Adipocyte (in vitro differentiated cells): ENCODE data around the gene TDRD1.
"Not testable (repeated sequence)": the region's sequence is repeated elsewhere in the genome, so short reads cannot be mapped to it uniquely, and the experiment has no call there.

Experiments
- DNase-seq: peaks from one replicate; pipeline ENCODE4 v3.0.0-alpha.2; 2015; ENCODE audit warnings: low read depth
- H3K27me3 ChIP-seq: replicated peaks from 2 replicates; pipeline ENCODE4 v1.7.0; 2013; ENCODE audit warnings: mild to moderate bottlenecking, low read length, moderate library complexity; ENCODE audit not compliant: control insufficient read depth, insufficient read depth
- H3K36me3 ChIP-seq: 2 replicates; pipeline ENCODE4 v1.7.0; 2013; ENCODE audit warnings: low read length, mild to moderate bottlenecking, moderate library complexity; ENCODE audit not compliant: control insufficient read depth, insufficient read depth, severe bottlenecking
- H3K4me1 ChIP-seq: 2 replicates; pipeline ENCODE4 v1.7.0; 2013; ENCODE audit warnings: mild to moderate bottlenecking, low read length, moderate library complexity; ENCODE audit not compliant: control insufficient read depth, insufficient read depth
- H3K4me3 ChIP-seq: 2 replicates; pipeline ENCODE4 v1.7.0; 2013; ENCODE audit warnings: mild to moderate bottlenecking, low read length, moderate library complexity
- H3K9ac ChIP-seq: 2 replicates; pipeline ENCODE4 v1.7.0; 2013; ENCODE audit warnings: mild to moderate bottlenecking, low read length, moderate library complexity
- H3K9me3 ChIP-seq: 2 replicates; pipeline ENCODE4 v1.7.0; 2013; ENCODE audit warnings: mild to moderate bottlenecking, low read length, moderate library complexity; ENCODE audit not compliant: control insufficient read depth

TDRD1 gene, protein sequence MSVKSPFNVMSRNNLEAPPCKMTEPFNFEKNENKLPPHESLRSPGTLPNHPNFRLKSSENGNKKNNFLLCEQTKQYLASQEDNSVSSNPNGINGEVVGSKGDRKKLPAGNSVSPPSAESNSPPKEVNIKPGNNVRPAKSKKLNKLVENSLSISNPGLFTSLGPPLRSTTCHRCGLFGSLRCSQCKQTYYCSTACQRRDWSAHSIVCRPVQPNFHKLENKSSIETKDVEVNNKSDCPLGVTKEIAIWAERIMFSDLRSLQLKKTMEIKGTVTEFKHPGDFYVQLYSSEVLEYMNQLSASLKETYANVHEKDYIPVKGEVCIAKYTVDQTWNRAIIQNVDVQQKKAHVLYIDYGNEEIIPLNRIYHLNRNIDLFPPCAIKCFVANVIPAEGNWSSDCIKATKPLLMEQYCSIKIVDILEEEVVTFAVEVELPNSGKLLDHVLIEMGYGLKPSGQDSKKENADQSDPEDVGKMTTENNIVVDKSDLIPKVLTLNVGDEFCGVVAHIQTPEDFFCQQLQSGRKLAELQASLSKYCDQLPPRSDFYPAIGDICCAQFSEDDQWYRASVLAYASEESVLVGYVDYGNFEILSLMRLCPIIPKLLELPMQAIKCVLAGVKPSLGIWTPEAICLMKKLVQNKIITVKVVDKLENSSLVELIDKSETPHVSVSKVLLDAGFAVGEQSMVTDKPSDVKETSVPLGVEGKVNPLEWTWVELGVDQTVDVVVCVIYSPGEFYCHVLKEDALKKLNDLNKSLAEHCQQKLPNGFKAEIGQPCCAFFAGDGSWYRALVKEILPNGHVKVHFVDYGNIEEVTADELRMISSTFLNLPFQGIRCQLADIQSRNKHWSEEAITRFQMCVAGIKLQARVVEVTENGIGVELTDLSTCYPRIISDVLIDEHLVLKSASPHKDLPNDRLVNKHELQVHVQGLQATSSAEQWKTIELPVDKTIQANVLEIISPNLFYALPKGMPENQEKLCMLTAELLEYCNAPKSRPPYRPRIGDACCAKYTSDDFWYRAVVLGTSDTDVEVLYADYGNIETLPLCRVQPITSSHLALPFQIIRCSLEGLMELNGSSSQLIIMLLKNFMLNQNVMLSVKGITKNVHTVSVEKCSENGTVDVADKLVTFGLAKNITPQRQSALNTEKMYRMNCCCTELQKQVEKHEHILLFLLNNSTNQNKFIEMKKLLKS

DNA sequence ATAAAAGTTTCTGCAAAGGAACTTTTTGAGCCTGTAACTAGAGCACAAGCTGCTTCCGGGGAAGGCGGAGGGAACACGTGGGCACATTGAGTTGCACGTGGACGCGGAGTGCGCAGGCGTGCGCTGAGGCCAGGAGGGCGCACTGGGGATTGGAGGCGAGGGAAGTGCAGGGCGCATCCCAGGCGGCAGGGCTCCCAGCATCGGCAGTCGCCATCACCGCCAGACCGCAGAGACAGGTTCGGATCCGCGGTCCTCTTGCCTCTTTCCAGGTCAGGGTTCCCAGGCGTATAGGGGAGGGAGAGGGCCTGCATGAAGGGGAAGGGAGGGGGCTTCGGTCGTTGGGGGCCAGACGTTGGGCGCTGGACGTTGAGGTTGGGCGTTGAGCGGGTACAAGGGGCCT lies at the start of gene TDRD1:
TDRD1 (plus strand) TSS at position 206 of the 400 bp plus-strand sequence. CDS start 8,479 bp downstream, outside the sequence.
- no peaks in the 10 kb centered on the region for H3K27me3 ChIP-seq
- H3K4me3 ChIP-seq: no peak within 1 kb of the TSS
- no peak within 1 kb of the TSS for H3K9ac ChIP-seq
- peaks cover 4% of the 10 kb centered on the region for H3K4me1 ChIP-seq
- H3K9me3 ChIP-seq: no peaks in the 10 kb centered on the region
- DNase-seq: no peak
- H3K36me3 ChIP-seq: no peaks in the 10 kb centered on the region

GRCh38 chr10:114131094-114131493 lies 48.1 kb upstream of the TDRD1 start:
- DNase-seq: no peak
- Histone ChIP-seq H3K9me3 (no peaks in the 10 kb centered on the region), H3K27me3 (no peaks in the 10 kb centered on the region), H3K4me1 (no peaks in the 10 kb centered on the region), H3K36me3 (peaks cover 95% of the 10 kb centered on the region), H3K9ac (no peak overlapping the region), H3K4me3 (no peak overlapping the region)

GRCh38 chr10:114135476-114135875 lies 43.7 kb upstream of the TDRD1 start:
- Histone ChIP-seq H3K36me3 (peaks cover 64% of the 10 kb centered on the region), H3K4me3 (no peak overlapping the region), H3K27me3 (no peaks in the 10 kb centered on the region), H3K9ac (no peak overlapping the region), H3K4me1 (no peaks in the 10 kb centered on the region), H3K9me3 (no peaks in the 10 kb centered on the region)
- DNase-seq: no peak

GRCh38 chr10:114138581-114138980 lies 40.6 kb upstream of the TDRD1 start:
- peaks cover 45% of the 10 kb centered on the region for H3K36me3 ChIP-seq
- H3K9ac ChIP-seq: no peak overlapping the region
- H3K4me3 ChIP-seq: no peak overlapping the region
- H3K27me3 ChIP-seq: no peaks in the 10 kb centered on the region
- no peaks in the 10 kb centered on the region for H3K9me3 ChIP-seq
- peaks cover 12% of the 10 kb centered on the region for H3K4me1 ChIP-seq
- DNase-seq: no peak

DNA sequence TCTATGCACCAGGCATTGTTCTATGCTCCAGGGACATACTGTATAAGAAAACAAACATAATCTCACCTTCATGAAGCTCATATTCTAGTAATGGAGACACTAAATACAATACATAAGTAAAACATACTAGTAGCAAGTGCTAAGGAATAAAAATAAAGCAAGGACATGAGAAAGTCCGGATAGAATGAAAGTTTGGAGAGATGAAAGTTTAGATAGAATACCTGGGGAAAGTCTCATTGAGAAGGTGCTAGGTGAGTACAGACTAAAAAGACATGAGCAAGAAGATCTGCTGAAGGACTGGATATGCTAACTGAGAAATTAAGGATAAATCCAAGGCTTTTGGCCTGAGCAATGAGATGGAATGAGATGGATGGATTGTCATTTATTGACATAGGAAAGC lies 39.1 kb upstream of the TDRD1 start:
- Histone ChIP-seq H3K27me3 (no peaks in the 10 kb centered on the region), H3K9ac (no peak overlapping the region), H3K9me3 (no peaks in the 10 kb centered on the region), H3K36me3 (peaks cover 41% of the 10 kb centered on the region), H3K4me3 (no peak overlapping the region), H3K4me1 (peaks cover 12% of the 10 kb centered on the region)
- no peak for DNase-seq

DNA sequence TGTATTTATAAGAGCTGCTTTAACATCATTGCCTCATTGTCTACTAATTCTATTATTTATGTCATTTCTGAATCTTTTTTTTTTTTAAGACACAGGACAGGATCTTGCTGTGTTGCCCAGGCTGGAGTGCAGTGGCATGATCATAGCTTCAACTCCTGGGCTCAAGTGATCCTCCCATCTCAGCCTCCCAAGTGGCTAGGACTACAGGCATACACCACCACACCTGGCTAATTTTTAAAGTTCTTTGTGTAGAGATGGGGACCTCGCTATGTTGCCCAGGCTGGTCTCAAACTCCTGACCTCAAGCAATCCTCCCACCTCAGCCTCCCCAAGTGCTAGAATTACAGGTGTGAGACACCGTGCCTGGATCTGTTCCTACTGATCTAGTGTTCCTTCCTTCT lies 38.3 kb upstream of the TDRD1 start:
- H3K9me3 ChIP-seq: not testable (repeated sequence)

GRCh38 chr10:114142018-114142417 lies 37.1 kb upstream of the TDRD1 start:
- H3K9me3 ChIP-seq: no peaks in the 10 kb centered on the region
- H3K27me3 ChIP-seq: no peaks in the 10 kb centered on the region
- peaks cover 12% of the 10 kb centered on the region for H3K4me1 ChIP-seq
- H3K4me3 ChIP-seq: no peak overlapping the region
- peaks cover 30% of the 10 kb centered on the region for H3K36me3 ChIP-seq
- no peak for DNase-seq
- H3K9ac ChIP-seq: no peak overlapping the region

More for the DNA sequence above, 38.3 kb upstream of the TDRD1 start:
- not testable (repeated sequence) for H3K4me3 ChIP-seq, H3K9ac ChIP-seq, H3K27me3 ChIP-seq, DNase-seq
- Histone ChIP-seq H3K36me3 (peaks cover 38% of the 10 kb centered on the region), H3K4me1 (peaks cover 12% of the 10 kb centered on the region)

DNA sequence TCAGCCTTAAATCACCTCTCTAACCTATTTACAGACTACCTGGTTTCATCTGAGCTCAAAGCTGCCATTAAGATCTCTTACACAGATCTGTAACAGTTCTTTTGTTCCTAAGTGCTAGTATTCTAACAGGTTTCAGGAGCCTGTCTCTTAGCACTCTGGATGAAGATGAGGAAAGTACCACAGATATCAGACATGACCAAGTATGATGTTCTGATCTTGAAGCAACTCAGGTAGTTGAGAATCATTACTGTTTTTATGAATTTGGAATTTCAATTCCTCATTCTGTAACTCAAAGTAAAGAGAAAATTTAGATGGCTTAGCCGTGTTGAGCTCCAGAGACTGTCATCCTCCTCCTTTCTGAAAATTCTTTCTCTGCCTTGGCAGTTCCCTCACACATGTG lies 36.0 kb upstream of the TDRD1 start:
- no peak overlapping the region for H3K4me3 ChIP-seq
- H3K4me1 ChIP-seq: peaks cover 12% of the 10 kb centered on the region
- no peak for DNase-seq

GRCh38 chr10:114149476-114149875 lies 29.7 kb upstream of the TDRD1 start:
- H3K9me3 ChIP-seq, H3K27me3 ChIP-seq, H3K4me1 ChIP-seq, H3K4me3 ChIP-seq, DNase-seq, H3K9ac ChIP-seq: not testable (repeated sequence)
- H3K36me3 ChIP-seq: peaks cover 36% of the 10 kb centered on the region

More for the DNA sequence above, 36.0 kb upstream of the TDRD1 start:
- Histone ChIP-seq H3K9me3 (no peaks in the 10 kb centered on the region), H3K27me3 (no peaks in the 10 kb centered on the region), H3K9ac (no peak overlapping the region), H3K36me3 (peaks cover 32% of the 10 kb centered on the region)

DNA sequence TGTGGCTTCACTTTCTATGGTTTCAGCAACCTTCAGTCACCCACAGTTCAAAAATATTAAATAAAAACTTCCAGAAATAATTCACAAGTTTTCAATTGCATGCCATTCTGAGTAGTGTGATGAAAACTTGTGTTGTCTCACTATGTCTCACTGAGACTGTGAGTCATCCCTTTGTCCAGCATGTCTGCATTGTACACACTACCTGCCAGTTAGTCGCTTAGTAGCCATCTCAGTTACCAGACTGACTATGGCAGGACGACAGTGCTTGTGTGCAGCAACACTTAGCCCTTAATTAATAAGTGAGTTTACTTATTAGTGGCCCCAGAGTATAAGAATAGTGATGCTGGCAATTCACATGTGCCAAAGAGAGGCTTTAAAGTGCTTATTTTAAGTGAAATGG lies 27.7 kb upstream of the TDRD1 start:
- H3K36me3 ChIP-seq: peaks cover 29% of the 10 kb centered on the region
- no peaks in the 10 kb centered on the region for H3K27me3 ChIP-seq
- no peaks in the 10 kb centered on the region for H3K9me3 ChIP-seq
- peaks cover 6% of the 10 kb centered on the region for H3K4me1 ChIP-seq
- no peak overlapping the region for H3K4me3 ChIP-seq
- H3K9ac ChIP-seq: no peak overlapping the region
- DNase-seq: peak; percentile 72

- peaks cover 33% of the 10 kb centered on the region for H3K36me3 ChIP-seq
- peaks cover 6% of the 10 kb centered on the region for H3K4me1 ChIP-seq
- no peaks in the 10 kb centered on the region for H3K27me3 ChIP-seq
- no peak overlapping the region for H3K9ac ChIP-seq
- no peak overlapping the region for H3K4me3 ChIP-seq
- H3K9me3 ChIP-seq: no peaks in the 10 kb centered on the region
- DNase-seq: no peak
Observed at GRCh38 chr10:114151892-114152291, 27.3 kb upstream of the TDRD1 start.
